GM12801 (cell line): ENCODE measurements around the gene HOXD13.

Experiments used
- TF ChIP-seq, protein P1 (sequence below): IDR thresholded peaks from one replicate; pipeline ENCODE4 v1.5.1; 2011; ENCODE audit warnings: control low read depth; ENCODE audit not compliant: insufficient read length; ENCODE audit errors: extremely low read depth

Gene HOXD13

GRCh38 chr2:176103742-176104315 is 11.3 kb downstream of the HOXD13 start:
- TF ChIP-seq, protein P1, sequence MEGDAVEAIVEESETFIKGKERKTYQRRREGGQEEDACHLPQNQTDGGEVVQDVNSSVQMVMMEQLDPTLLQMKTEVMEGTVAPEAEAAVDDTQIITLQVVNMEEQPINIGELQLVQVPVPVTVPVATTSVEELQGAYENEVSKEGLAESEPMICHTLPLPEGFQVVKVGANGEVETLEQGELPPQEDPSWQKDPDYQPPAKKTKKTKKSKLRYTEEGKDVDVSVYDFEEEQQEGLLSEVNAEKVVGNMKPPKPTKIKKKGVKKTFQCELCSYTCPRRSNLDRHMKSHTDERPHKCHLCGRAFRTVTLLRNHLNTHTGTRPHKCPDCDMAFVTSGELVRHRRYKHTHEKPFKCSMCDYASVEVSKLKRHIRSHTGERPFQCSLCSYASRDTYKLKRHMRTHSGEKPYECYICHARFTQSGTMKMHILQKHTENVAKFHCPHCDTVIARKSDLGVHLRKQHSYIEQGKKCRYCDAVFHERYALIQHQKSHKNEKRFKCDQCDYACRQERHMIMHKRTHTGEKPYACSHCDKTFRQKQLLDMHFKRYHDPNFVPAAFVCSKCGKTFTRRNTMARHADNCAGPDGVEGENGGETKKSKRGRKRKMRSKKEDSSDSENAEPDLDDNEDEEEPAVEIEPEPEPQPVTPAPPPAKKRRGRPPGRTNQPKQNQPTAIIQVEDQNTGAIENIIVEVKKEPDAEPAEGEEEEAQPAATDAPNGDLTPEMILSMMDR: no peak

DNA sequence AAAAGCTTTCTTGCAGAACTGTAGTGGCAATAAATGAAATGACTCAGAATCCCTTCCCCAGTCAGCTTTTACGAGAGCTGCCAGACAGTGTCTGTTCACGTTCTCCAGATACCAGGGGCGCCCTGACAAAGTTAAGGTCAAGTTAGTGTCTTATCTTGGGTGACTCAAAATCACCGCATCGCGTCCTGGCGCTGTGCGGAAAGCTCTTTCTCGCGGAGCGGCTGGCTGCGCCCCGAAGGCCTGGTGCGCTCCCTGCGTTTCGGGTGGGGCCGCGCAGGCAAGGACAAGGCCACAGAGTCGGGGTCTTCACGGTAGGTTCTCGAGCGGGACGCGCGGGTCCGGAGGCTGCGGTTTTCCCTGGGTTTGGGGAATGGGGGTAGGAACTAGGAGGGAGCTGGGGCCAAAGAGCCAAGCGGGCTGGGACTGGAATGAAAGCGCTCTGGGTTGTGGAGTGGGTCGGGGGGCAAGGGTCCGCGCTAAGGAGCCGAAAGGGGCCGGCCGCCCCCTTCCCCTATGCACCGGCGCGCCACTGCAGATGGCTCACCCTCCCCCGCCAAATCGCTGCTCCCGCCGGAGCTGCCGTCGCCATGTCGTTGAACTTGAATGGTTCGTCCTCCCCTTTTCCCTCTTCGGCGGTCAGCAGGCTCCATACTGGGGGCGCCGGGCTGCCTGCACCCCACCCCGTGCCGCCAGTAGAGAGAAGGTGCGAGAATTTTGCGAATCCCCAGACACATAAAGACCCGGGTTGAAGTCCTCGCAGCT is 12.0 kb downstream of the HOXD13 start:
- TF ChIP-seq, protein P1: no peak

GRCh38 chr2:176105078-176105729 is 12.7 kb downstream of the HOXD13 start:
- TF ChIP-seq, protein P1: no peak

- TF ChIP-seq, protein P1: no peak
Observed at GRCh38 chr2:176105730-176106580, 13.4 kb downstream of the HOXD13 start.

DNA sequence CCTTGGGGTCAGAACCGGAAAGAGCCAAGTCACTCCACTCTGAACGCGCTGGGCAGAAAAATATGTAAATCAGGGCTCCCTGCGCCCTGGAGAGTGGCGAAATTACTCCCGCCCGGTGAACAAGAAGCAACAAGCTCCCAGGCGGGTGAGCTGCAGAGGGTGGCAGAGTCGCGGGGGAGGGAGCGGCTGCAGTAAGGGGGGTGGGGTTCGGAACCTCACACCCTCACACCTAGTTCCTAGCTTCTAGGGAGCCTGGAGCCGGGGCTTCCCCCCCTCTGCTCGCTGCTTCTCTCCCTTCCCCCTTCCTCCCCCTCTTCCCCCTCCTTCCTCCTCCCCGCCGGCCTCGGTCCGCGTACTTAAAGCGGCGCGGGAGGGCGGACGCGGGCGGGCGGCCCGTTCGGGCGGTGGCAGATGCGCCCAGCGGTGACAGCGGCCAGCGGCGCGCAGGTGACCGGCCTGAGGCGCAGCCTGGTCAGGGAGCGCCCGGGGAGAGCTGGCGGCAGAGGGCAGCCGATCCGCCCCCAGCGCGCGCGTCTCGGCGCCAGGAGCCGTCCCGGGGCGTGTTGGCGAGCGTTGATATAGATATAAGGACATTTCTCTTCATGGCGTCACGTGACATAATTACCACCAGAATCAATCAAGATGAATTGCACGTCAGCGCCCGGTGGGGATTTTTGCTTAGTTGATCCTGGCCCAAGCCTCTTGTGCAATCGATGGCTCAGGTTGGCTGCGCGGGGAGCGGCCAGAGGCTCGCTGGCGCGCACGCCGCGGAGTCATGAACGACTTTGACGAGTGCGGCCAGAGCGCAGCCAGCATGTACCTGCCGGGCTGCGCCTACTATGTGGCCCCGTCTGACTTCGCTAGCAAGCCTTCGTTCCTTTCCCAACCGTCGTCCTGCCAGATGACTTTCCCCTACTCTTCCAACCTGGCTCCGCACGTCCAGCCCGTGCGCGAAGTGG is 14.3 kb downstream of the HOXD13 start, which contains the start of gene HOXD11:
Gene HOXD11 (plus strand): TSS at position 700 of the 959 bp plus-strand sequence. CDS start 76 bp downstream, at position 776.
- TF ChIP-seq, protein P1: no peak

GRCh38 chr2:176107731-176108181 is 15.2 kb downstream of the HOXD13 start:
- TF ChIP-seq, protein P1: no peak
